AG10803 (cell line): ENCODE data around the gene PLD6.
"Not testable (repeated sequence)": the region's sequence is repeated elsewhere in the genome, so short reads cannot be mapped to it uniquely, and the experiment has no call there.

Experiments
- DNase-seq: peaks from one replicate; pipeline ENCODE4 v3.0.0; 2010; ENCODE audit warnings: low read depth
- H3K4me3 ChIP-seq: 2 replicates; pipeline ENCODE4 v1.5.1; 2011; ENCODE audit warnings: mild to moderate bottlenecking, low read length, control low read depth
- TF ChIP-seq, protein P1 (sequence below): conservative IDR thresholded peaks from 2 replicates; pipeline ENCODE4 v1.5.1; 2011; ENCODE audit warnings: mild to moderate bottlenecking, low read length, control low read depth, inconsistent platforms

The PLD6 gene

DNA sequence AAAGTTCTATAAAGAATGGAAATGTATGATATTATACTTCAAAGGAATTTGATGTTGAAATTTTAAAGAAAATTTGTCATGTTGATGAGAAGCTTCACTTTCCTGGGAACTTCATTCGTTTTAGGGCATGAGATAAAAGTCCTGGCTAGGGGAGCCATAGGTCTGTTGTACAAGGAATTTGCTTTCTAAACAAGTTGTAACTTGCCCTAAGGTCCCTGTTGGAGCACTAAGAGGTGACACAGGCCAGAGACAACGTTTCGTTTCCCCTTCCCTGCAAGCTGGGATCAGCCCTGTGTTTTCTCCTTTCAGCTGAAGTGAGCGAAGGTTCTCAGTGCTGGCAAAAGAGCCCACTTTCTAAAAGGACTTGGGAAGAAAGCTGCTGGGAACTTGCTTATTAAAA is 16.6 kb downstream of the PLD6 start:
- TF ChIP-seq, protein P1, sequence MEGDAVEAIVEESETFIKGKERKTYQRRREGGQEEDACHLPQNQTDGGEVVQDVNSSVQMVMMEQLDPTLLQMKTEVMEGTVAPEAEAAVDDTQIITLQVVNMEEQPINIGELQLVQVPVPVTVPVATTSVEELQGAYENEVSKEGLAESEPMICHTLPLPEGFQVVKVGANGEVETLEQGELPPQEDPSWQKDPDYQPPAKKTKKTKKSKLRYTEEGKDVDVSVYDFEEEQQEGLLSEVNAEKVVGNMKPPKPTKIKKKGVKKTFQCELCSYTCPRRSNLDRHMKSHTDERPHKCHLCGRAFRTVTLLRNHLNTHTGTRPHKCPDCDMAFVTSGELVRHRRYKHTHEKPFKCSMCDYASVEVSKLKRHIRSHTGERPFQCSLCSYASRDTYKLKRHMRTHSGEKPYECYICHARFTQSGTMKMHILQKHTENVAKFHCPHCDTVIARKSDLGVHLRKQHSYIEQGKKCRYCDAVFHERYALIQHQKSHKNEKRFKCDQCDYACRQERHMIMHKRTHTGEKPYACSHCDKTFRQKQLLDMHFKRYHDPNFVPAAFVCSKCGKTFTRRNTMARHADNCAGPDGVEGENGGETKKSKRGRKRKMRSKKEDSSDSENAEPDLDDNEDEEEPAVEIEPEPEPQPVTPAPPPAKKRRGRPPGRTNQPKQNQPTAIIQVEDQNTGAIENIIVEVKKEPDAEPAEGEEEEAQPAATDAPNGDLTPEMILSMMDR: no peak
- H3K4me3 ChIP-seq: no peak overlapping the region
- no peak for DNase-seq

DNA sequence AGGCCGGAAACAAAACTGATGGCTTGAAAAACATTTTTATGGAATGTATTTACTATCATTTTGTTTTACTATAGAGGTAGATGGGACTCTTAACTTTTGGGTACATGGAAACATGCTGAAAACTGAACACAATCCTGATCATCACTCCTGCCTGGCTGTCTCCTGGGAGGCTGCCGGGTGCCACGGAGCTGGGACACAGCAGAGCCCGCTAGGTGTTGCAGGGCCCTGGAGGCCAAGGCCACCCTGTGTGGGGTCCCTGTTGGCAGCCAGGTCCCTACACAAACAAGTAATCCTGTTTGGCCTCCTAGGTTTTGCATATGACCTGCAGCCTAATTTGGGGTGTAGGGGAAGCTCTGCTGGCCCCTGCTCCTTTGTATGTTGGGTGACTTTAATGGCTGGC is 17.5 kb downstream of the PLD6 start:
- no peak for DNase-seq
- H3K4me3 ChIP-seq: no peak overlapping the region
- TF ChIP-seq, protein P1: no peak

DNA sequence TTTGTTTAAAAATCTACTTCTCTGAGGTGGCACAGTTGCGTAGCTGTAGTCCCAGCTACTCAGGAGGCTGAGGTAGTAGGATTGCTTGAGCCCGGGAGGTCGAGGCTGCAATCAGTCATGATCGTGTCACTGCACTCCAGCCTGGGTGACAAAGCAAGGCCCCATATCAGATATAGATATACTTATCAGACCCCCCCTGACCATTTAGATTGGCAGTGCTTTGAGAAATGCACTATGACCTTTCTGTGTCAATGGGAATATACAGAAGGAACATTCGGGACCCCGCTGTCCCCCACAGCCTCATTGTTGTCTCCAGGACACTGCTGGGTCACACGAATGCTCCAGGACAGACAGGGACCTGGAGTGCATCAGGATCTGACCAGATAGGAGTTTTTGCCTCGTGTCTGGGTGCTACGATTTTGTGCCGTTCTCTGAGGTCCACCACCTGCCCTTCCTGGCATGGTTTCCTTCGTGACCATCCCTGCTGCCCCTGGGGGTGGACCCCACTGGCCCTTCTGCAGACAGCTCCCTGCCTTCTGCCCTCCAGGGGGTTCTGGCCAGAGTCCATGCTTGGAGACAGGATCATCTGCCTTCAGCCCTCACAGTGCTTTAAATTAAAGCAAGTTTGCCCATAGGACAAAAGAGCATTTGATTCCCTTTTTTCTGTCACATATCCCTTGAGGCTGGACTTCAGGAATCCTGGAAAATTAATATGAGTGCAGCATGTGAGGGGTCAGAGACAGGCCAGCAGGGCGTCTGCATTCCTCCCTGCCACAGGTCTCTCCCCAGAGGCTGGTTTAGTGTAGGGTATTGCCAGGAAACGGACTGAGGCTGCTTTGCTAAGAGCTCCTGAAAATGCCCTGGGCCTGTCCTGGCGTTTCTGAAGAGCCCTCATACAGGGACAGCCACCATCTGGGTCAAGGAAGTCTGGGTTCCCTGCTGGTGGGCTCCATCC is 19.3 kb downstream of the PLD6 start:
- no peak overlapping the region for H3K4me3 ChIP-seq
- TF ChIP-seq, protein P1: no peak
- peak; percentile 41 for DNase-seq

DNA sequence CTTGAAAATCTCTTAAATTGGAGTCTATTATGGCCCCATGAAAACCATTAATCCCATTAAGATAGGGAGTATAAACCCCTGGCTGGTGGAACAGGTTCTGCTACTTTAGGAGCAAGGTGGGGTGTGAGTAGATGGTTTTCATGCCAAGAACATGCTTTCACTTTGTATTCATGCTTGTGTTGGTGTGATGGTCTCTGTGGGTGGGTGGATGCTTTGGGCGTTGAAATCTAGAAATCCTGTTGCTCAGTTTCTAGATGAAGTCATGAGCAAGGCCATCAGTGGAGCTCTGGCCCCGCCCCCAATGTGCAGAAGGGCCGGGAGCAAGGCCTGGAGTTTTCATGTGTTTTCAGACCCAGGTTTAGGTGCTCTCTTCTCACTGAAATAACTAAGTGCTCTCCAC is 20.1 kb downstream of the PLD6 start:
- no peak for DNase-seq
- H3K4me3 ChIP-seq: no peak overlapping the region

DNA sequence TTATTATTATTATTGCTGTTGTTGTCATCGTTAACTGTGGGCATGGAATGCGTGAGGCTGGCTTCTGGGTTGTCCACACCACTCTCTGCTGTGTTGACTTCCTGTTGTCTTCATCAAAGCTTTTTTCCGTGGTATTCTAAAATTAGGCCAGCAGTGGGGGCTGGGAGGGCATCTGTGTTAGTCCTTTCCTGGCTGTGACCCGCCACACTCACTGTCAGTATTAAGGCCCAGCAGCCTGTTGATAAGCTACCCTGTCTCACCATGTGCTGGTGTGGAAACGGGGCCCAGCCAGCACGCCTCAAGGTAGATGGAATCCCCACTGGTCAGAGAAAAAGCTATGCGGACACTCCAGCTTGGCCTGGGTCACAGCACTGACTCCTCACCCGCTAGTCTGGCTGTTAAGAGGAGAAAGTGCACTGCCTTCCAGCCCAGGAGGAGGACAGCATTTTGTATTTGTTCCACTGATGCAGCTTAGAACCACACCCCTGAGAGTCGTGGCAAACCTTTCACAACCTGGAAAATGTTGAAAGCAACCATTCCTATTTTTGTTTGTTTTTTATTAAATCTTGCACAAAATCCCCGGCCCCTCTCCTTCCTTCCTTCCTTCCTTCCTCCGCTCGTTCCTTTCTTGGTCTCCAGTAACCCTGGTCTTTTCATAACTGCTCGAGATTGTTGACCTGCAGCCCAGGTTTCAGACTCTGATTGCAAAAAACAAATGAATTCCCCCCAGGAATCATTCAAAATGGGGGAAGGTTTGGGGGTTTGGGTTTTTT is 21.0 kb downstream of the PLD6 start:
- H3K4me3 ChIP-seq, DNase-seq: not testable (repeated sequence)

More for the DNA sequence above, 20.1 kb downstream of the PLD6 start:
- TF ChIP-seq, protein P1: no peak

DNA sequence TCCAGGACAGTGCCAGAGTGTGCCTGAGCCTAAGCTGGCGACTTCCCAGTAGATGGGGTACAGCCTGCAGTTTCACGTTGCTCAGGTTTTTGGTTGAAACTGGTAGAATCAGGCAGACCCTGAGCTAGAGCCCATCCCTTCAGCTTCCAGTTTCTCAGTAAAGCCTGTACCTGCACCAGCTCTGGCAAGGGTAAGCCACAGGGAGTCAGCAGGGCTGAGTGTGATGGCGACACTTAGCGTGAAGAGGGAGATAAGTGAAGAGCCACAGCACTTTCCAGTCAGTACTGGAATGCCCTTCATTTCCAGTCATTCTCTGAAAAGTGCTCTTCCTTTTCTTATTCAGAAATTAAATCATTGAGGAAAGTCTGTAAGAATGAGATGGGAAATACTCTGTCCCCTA is 22.4 kb downstream of the PLD6 start:
- no peak for DNase-seq
- no peak overlapping the region for H3K4me3 ChIP-seq
- TF ChIP-seq, protein P1: no peak

DNA sequence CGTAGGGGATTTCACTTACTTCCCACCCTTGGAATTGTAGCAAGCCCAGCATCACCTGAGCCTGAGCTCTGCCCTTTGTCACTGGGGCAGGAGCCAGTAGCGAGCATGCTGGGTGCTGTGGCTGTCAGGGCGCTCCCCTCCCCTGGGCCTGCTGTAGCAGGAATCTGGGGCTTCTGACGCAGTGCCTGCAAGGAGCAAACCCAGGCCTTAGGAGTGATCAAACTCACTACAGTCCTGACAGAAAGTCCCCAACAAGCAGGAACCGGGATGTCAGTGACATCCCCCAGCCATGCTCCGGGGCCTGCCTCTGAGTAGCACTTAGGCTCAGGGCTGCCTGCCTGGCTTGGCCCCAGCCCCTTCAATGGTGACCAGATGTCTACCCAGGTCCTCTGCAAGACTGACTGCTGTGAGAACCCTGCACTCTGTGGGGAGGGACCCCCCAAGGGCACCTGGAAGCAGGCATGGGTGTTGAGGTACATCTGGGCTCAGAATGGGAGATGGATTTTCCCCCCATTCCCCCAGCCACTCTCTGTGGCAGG is 23.5 kb downstream of the PLD6 start:
- DNase-seq: no peak
- H3K4me3 ChIP-seq: no peak overlapping the region
- TF ChIP-seq, protein P1: no peak
